Measurements from ENCODE around the gene PIH1D1.
"Not testable (repeated sequence)": the region's sequence is repeated elsewhere in the genome, so short reads cannot be mapped to it uniquely, and the experiment has no call there.

Gene PIH1D1

GRCh38 chr19:49479975-49480628, 28.5 kb upstream of the PIH1D1 start:
- no peak for DNase-seq

- peak; percentile 45 to 56 (median 46) for DNase-seq
These were observed 24.6 kb upstream of the PIH1D1 start for GRCh38 chr19:49475995-49476880.

- DNase-seq, result no peak
These were observed 23.7 kb upstream of the PIH1D1 start for GRCh38 chr19:49475191-49475917.

GRCh38 chr19:49474542-49474924, 22.9 kb upstream of the PIH1D1 start:
- DNase-seq, result no peak

- DNase-seq, result peak; percentile 84 to 93 (median 90)
These were observed 22.4 kb upstream of the PIH1D1 start, which contains the start of gene FLT3LG for GRCh38 chr19:49473868-49474541. Gene FLT3LG, plus strand, starts transcription at chr19:49474215. Its CDS starts 425 bp downstream, at chr19:49474640.

GRCh38 chr19:49473501-49473867, 21.9 kb upstream of the PIH1D1 start:
- not testable (repeated sequence) for DNase-seq

- DNase-seq, result no peak
These were observed 21.3 kb upstream of the PIH1D1 start for GRCh38 chr19:49472936-49473335.

GRCh38 chr19:49470615-49470978, 19.0 kb upstream of the PIH1D1 start:
- DNase-seq, result no peak

- DNase-seq, result peak; percentile 37 to 50 (median 46)
These were observed 18.4 kb upstream of the PIH1D1 start for GRCh38 chr19:49469828-49470614.

- DNase-seq, result peak; percentile 25 to 73 (median 52)
These were observed 17.3 kb upstream of the PIH1D1 start for GRCh38 chr19:49468746-49469447.

GRCh38 chr19:49468199-49468598, 16.6 kb upstream of the PIH1D1 start:
- no peak for DNase-seq

GRCh38 chr19:49465371-49465770, 13.8 kb upstream of the PIH1D1 start:
- DNase-seq, result no peak

- DNase-seq, result no peak
These were observed 12.5 kb upstream of the PIH1D1 start for GRCh38 chr19:49463960-49464740.

- no peak for DNase-seq
These were observed 10.9 kb upstream of the PIH1D1 start for GRCh38 chr19:49462492-49462891.

GRCh38 chr19:49461656-49462055, 10.0 kb upstream of the PIH1D1 start:
- DNase-seq, result no peak

- not testable (repeated sequence) for DNase-seq
These were observed 9.5 kb upstream of the PIH1D1 start for GRCh38 chr19:49461130-49461529.

GRCh38 chr19:49459388-49459787, 7.8 kb upstream of the PIH1D1 start:
- DNase-seq, result no peak

GRCh38 chr19:49458567-49458903, 6.9 kb upstream of the PIH1D1 start:
- no peak for DNase-seq

- no peak for DNase-seq
These were observed 4.7 kb upstream of the PIH1D1 start for GRCh38 chr19:49456326-49456725.

GRCh38 chr19:49455773-49456172, 4.2 kb upstream of the PIH1D1 start:
- no peak for DNase-seq

- DNase-seq, result no peak
These were observed 2.2 kb upstream of the PIH1D1 start for GRCh38 chr19:49453757-49454240.

All from activated CD4-positive, CD25-positive, alpha-beta regulatory T cell (primary cell).